ENCODE measurements around the gene HIBADH. TPM values are rescaled to one million over a fixed set of nuclear protein-coding genes. Genes with fewer than 3 reads are reported as not detected.

HIBADH gene
- total and polyA plus RNA-seq, 2 of the 4 experiments (the other 2 are of a cell fraction) = 36.6 to 52.5 TPM

DNA sequence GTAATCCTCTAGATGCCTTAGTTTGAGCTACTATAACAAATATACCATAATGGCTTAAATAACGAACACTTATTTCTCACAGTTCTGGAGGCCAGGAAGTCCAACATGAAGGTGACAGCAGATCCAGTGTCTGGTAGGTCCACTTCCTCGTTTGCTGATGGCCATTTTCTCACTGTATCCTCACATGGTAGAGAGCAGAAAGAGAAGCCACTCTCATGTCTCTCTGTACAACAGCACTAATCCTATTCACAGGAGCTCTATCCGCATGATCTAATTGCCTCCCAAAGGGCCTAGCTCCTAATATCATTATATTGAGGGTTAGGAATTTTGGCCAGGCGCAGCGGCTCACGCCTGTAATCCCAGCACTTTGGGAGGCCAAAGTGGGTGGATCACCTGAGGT is 10.2 kb downstream of the HIBADH start:
- Histone ChIP-seq H3K23ac (ENCODE audit: low read depth, low read length) (no peak overlapping the region), H3K4me3 (ENCODE audit: insufficient read depth, low read depth, low read length) (no peak overlapping the region), H3K4ac (ENCODE audit: low read depth, low read length) (no peak overlapping the region), H4K91ac (ENCODE audit: insufficient read depth, low read depth, low read length) (0 out of 2 replicates have a peak overlapping the region, but pooled peaks have one; percentile 13), H2AK5ac (ENCODE audit: low read depth, low read length) (peak overlapping the region; percentile 35; the same call in 1 of the 2 replicates), H2BK120ac (ENCODE audit: low read depth, low read length) (no peak overlapping the region), H3K27me3 (ENCODE audit: control insufficient read depth, insufficient read depth, low read length) (no peaks in the 10 kb centered on the region), H2AFZ (replicated peaks; ENCODE audit: low read length, poor library complexity) (no peak overlapping the region), H3K27ac (ENCODE audit: insufficient read depth, low read length) (no peak overlapping the region), H2BK15ac (ENCODE audit: low read depth, low read length) (no peak overlapping the region), H2BK5ac (ENCODE audit: low read depth, low read length, poor library complexity, severe bottlenecking) (no peak overlapping the region), H3K9me1 (ENCODE audit: insufficient read depth, low read length) (peaks cover 4% of the 10 kb centered on the region; the same call in 1 of the 2 replicates), H3K9me3 (ENCODE audit: control insufficient read depth, insufficient read depth, low read length) (no peaks in the 10 kb centered on the region), H3K79me1 (ENCODE audit: low read depth in 1 of 2, low read length in 2 of 2) (peaks cover 7 to 16% of the 10 kb centered on the region in 2 experiments; a peak in 3 of 4 replicates), H4K8ac (ENCODE audit: low read depth in 2 of 2, low read length in 2 of 2) (no peak overlapping the region), H3K18ac (ENCODE audit: low read depth, low read length) (peak overlapping the region; percentile 81; the same call in 1 of the 2 replicates), H2AK9ac (replicated peaks; ENCODE audit: low read depth, low read length, poor library complexity) (no peak overlapping the region), H3K14ac (replicated peaks; ENCODE audit: low read depth, low read length) (peak overlapping the region; percentile 81), H3K4me1 (ENCODE audit: control insufficient read depth, insufficient read depth, low read length) (peaks cover 5% of the 10 kb centered on the region), H2BK20ac (ENCODE audit: low read depth, low read length) (no peak overlapping the region; the same call in 1 of the 2 replicates), H3K4me2 (ENCODE audit: low read depth, low read length) (no peak overlapping the region), H4K5ac (ENCODE audit: low read depth, low read length) (no peak overlapping the region), H3K9ac (ENCODE audit: low read depth, low read length) (no peak overlapping the region), H3K36me3 (ENCODE audit: control insufficient read depth, insufficient read depth, low read length) (no peaks in the 10 kb centered on the region), H4K20me1 (ENCODE audit: insufficient read depth, low read length) (no peaks in the 10 kb centered on the region), H3K56ac (ENCODE audit: extremely low read depth, insufficient read depth, low read length) (no peak overlapping the region)
- no peak for TF ChIP-seq BHLHE40 (IDR thresholded peaks at IDR 0.05; ENCODE audit: low read depth, low read length)
- TF ChIP-seq CHD1 (IDR thresholded peaks at IDR 0.05; ENCODE audit: low read depth, low read length) = no peak
- no peak for TF ChIP-seq FOS (IDR thresholded peaks at IDR 0.05; ENCODE audit: low read depth, low read length)
- TF ChIP-seq RCOR1 (IDR thresholded peaks at IDR 0.05; ENCODE audit: insufficient replicate concordance, low read length) = no peak
- TF ChIP-seq MXI1 (IDR thresholded peaks at IDR 0.05; ENCODE audit: borderline replicate concordance, low read depth, low read length) = no peak
- TF ChIP-seq, protein P1, sequence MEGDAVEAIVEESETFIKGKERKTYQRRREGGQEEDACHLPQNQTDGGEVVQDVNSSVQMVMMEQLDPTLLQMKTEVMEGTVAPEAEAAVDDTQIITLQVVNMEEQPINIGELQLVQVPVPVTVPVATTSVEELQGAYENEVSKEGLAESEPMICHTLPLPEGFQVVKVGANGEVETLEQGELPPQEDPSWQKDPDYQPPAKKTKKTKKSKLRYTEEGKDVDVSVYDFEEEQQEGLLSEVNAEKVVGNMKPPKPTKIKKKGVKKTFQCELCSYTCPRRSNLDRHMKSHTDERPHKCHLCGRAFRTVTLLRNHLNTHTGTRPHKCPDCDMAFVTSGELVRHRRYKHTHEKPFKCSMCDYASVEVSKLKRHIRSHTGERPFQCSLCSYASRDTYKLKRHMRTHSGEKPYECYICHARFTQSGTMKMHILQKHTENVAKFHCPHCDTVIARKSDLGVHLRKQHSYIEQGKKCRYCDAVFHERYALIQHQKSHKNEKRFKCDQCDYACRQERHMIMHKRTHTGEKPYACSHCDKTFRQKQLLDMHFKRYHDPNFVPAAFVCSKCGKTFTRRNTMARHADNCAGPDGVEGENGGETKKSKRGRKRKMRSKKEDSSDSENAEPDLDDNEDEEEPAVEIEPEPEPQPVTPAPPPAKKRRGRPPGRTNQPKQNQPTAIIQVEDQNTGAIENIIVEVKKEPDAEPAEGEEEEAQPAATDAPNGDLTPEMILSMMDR (conservative IDR thresholded peaks at IDR 0.05; ENCODE audit: low read depth, low read length) = no peak
- TF ChIP-seq POLR2A (IDR thresholded peaks at IDR 0.05; ENCODE audit: low read depth, low read length) = no peak
- TF ChIP-seq RFX5 (IDR thresholded peaks at IDR 0.05; ENCODE audit: low read depth, low read length) = no peak
- TF ChIP-seq SMC3 (IDR thresholded peaks at IDR 0.05; ENCODE audit: low read depth, low read length) = no peak
- TF ChIP-seq NFE2L2 (IDR thresholded peaks at IDR 0.05; ENCODE audit: low read depth, low read length) = no peak
- TF ChIP-seq CEBPB (IDR thresholded peaks at IDR 0.05; ENCODE audit: low read depth, low read length) = no peak
- TF ChIP-seq, protein P2, sequence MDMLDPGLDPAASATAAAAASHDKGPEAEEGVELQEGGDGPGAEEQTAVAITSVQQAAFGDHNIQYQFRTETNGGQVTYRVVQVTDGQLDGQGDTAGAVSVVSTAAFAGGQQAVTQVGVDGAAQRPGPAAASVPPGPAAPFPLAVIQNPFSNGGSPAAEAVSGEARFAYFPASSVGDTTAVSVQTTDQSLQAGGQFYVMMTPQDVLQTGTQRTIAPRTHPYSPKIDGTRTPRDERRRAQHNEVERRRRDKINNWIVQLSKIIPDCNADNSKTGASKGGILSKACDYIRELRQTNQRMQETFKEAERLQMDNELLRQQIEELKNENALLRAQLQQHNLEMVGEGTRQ (IDR thresholded peaks at IDR 0.05; ENCODE audit: low read depth, low read length) = no peak
- no peak for ATAC-seq (ENCODE audit: low read depth)
- ChIA-PET CTCF (no interaction called here), POLR2A (ENCODE audit: unreplicated experiment) (no interaction called here)
- no peak for DNase-seq
- intact Hi-C loops (cut with micrococcal nuclease) = no loop called here
- BruUV-seq (replicated peaks) = no TSS peak
- dilution Hi-C loops (cut with HindIII; ENCODE audit: low sequenced_read_pairs, unreplicated experiment) = no loop called here
- in situ Hi-C loops (cut with MboI; ENCODE audit: low sequenced_read_pairs) = no loop called here
- WGBS, 2 experiments (ENCODE audit: extremely low coverage in 2 of 2, insufficient read length in 1 of 2) = no CpG with 5 or more reads among the region's 6 CpGs

Measured in IMR-90 (cell line).